ENCODE data around the gene ITGA3.

- TF ChIP-seq EP300 (IDR thresholded peaks at IDR 0.05) = no peak
- no peak for TF ChIP-seq CTCF (IDR thresholded peaks at IDR 0.05)
- no peak for TF ChIP-seq POLR2A (IDR thresholded peaks at IDR 0.05)
- no peak for TF ChIP-seq POLR2AphosphoS5 (IDR thresholded peaks at IDR 0.05)
Observed at GRCh38 chr17:50090071-50090470, 34.2 kb downstream of the ITGA3 start.

All from upper lobe of left lung (tissue), 4 donors.